ENCODE results near the gene SLC17A8. TPM values are rescaled to one million over a fixed set of nuclear protein-coding genes. Genes with fewer than 3 reads are reported as not detected.
"Not testable (repeated sequence)": the region's sequence is repeated elsewhere in the genome, so short reads cannot be mapped to it uniquely, and the experiment has no call there.

SLC17A8 gene
- polyA plus RNA-seq (ENCODE audit: insufficient read length in 4 of 4), result under 1 TPM; 0.19 to 0.60 (median 0.37) TPM

DNA sequence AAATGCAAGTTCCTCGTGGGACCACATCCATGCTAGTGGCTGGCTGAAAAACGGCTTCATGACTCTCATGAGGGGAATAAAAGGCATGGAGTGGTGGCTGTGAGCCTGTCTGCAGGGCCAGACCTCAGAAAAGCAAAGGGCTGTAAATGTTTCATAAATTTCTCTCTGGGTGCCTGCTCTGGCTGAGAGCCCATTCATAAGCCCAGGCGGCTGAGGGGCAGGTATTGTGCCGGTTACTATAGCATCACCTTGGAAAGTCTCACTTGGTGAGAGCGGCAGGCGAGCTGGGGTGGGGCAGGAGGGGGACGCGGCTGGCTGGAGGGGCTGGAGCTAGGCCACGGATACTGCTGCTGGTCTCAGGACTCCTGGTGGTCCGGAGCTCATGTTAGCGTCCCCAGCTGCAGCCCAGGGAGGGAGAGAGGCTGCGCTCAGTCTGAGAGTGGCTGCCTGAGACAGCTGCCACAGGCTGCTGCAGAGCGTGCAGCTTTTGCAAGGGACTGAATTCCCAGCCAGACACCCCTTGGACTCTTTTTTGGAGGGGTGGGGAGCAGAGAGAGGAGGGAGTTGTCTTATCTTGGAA is at the start of gene SLC17A8:
Gene SLC17A8, plus strand, starts transcription at position 431 of the 580 bp plus-strand sequence. CDS start 318 bp downstream, outside the sequence.
- peak in 1 of 4 donors; percentile 35 for DNase-seq (ENCODE audit: low read depth in 4 of 4, low spot score in 3 of 4)

DNA sequence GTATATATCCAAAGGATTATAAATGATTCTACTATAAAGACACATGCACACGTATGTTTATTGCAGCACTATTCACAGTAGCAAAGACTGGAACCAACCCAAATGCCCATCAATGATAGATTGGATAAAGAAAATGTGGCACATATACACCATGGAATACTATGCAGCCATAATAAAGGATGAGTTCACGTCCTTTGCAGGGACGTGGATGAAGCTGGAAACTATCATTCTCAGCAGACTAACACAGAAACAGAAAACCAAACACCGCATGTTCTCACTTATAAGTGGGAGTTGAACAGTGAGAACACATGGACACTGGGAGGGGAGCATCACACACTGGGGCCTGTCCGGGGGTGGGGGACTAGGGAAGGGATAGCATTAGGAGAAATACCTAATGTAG is 48.7 kb upstream of the SLC17A8 start:
- not testable (repeated sequence) for DNase-seq (ENCODE audit: low read depth in 4 of 4, low spot score in 3 of 4)

DNA sequence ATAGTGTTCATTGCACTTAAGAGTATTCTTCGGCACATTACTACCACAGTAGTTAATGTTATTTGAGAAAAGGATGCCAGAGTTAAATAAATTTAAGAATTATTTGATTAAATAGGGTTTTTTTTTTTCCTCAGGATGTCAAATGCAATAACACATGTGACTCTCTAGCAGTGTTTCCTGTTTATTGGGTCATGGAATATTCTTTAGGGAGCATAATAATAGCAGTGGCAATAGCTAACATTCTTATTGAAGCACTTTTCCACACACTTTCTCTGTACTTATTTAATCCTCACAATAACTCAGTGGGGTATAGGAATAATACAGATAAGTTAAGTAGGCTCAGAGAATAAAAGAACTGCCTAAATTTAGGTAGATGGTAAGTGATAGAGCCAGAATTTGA is 45.6 kb upstream of the SLC17A8 start:
- no peak for DNase-seq (ENCODE audit: low read depth in 4 of 4, low spot score in 3 of 4)

DNA sequence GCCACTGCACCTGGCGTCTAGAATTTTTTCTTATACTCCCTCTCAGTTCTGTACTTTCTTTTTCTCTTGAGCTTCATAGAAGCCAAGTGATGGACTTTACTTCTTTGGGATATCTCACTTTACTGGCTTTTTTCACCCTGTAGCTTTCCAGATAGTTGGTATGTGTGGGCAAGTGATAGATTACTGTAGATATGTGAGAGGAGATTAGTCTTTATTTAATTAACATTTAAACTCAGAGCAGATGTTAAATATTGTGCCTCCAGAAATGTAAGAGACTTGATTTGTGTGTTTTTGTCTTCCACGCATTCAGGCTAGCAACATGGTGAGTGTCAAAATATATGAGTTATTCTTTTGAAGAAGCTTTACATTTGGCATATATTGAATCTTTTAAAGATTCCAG is 39.5 kb upstream of the SLC17A8 start:
- DNase-seq (ENCODE audit: low read depth in 4 of 4, low spot score in 3 of 4), result no peak

DNA sequence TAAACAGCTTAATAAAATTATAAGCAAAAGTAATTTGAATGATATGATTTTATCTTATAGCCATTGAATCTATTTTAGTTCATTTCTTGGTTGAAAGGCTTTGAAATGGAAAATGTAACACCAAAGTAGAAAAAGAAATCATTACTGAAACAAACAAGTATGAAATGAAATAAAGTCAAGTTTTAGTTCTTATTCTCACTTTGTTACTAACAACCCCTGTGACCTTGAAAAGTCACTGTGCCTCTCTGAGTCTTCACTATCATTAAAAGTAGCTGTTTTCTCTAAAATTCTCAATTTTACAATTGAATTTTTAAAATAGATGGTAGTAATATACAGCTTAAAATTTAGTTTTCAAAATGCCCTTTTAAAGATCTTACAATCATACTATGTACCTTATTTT is 32.4 kb upstream of the SLC17A8 start:
- no peak for DNase-seq (ENCODE audit: low read depth in 4 of 4, low spot score in 3 of 4)

DNA sequence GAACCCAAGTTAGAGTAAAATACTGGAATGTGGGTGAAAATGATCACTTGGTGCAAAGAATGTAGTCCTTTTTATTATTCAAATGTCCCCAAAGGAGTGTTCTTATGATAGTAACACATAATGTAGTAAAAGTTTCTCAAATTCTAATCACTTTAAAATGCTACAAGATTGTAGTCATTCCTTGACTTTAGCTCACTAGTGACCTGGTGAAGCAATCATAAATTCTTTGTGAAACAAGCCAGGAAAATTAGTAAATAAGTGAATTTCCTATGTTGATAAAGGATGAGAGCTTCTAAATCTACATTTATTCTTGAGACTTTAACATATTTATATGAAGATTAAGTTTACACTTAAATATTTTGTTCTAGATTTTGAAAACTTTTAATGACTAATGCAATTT is 30.7 kb upstream of the SLC17A8 start:
- DNase-seq (ENCODE audit: low read depth in 4 of 4, low spot score in 3 of 4), result no peak

DNA sequence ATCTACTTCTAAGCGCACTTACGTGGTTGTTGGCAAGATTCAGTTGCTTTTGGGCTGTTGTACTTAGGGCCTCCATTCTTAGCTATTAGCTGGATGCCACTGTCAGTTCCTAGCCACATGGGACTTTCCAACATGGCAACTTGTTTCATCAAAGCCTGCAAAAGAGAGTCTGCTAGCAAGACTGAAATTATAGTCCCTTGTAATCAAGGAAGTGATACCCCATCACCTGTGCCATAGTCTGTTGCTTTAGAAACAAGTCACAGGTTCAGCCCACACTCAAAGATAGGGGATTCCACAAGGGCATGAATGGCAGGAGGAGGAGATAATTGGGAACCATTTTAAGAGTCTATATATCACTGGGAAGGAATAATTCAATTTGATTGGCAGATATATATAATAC is 27.1 kb upstream of the SLC17A8 start:
- no peak for DNase-seq (ENCODE audit: low read depth in 4 of 4, low spot score in 3 of 4)

DNA sequence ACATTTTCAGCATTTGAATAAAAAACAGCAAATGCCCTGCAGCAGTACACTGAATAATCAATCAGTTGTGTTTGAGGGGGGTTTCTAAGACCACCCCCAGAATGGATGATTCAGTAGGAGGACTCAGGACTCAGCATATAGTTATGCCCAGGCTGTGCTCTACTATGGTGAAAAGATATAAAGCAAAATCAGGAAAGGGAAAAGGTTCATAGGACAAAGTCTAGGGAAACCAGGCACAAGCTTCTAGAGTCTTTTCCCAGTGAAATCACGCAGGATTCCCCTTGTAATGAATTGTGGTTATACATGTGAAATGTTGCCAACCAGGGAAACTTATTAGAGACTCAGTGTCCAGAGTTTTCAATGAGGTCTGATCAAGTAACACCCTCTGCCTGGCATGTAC is 25.0 kb upstream of the SLC17A8 start:
- no peak for DNase-seq (ENCODE audit: low read depth in 4 of 4, low spot score in 3 of 4)

GRCh38 chr12:100332852-100333251 is 24.0 kb upstream of the SLC17A8 start:
- no peak for DNase-seq (ENCODE audit: low read depth in 4 of 4, low spot score in 3 of 4)

GRCh38 chr12:100337299-100337698 is 19.6 kb upstream of the SLC17A8 start:
- DNase-seq (ENCODE audit: low read depth in 4 of 4, low spot score in 3 of 4), result no peak

DNA sequence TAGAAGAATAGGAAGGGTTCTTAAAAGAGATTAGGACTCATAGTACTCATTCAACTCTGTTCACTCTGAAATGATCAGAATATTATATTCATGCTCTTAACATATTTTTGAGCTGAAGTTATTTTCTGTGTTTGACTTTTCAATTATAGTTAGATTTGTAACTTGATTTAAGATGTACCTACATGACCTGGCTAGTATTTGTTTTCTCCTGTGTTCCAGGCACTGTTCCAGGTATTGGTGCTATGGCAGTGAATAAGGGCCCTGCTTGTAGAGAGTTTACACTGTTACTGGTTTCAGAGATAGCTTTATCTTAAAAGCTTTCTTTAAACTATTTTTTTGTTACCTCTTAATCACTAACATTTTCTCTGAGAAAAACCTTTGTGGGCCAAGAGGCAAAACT is 19.1 kb upstream of the SLC17A8 start:
- DNase-seq (ENCODE audit: low read depth in 4 of 4, low spot score in 3 of 4), result no peak

DNA sequence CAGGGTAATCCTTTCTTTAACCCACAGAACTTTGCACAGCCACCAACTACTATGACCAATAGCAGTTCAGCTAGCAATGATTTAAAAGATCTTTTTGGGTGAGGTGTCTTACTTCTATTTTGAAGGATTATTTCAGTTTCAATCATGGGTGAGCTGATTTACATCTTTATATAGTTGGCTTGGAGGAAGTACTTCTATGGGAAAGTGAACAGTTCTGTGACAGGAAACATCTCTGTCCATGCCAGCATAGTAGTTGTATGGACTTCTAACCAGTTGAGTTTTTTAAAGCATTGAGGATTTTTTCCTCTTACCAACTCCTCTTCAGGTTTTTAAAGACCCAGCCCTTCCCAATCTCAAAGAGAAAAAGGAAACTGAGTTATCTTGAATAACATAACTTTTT is 17.8 kb upstream of the SLC17A8 start:
- DNase-seq (ENCODE audit: low read depth in 4 of 4, low spot score in 3 of 4), result no peak

- DNase-seq (ENCODE audit: low read depth in 4 of 4, low spot score in 3 of 4), result not testable (repeated sequence)
These were observed 14.0 kb upstream of the SLC17A8 start for GRCh38 chr12:100342897-100343296.

- not testable (repeated sequence) for DNase-seq (ENCODE audit: low read depth in 4 of 4, low spot score in 3 of 4)
These were observed 12.5 kb upstream of the SLC17A8 start for GRCh38 chr12:100344351-100344750.

- DNase-seq (ENCODE audit: low read depth in 4 of 4, low spot score in 3 of 4), result no peak
These were observed 11.7 kb upstream of the SLC17A8 start for GRCh38 chr12:100345020-100345767.

DNA sequence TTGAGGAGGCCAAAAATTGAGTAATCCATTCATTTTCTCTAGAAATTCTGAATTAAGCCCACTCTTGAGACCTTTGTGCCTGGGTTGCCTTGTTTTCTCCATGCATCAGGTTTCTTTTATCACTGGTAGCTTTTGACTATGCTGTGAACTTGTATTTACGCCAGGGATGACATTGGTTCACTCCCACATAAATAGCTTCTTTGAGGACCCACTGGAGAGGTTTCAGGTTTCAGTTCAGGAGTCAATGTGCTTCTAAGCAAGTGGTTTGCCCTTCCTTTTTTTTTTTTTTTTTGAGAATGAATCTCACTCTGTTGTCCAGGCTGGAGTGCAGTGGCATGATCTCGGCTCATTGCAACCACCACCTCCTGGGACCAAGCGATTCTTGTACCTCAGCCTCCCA is 10.2 kb upstream of the SLC17A8 start:
- DNase-seq (ENCODE audit: low read depth in 4 of 4, low spot score in 3 of 4), result no peak

- peak in 1 of 4 donors; percentile 11 for DNase-seq (ENCODE audit: low read depth in 4 of 4, low spot score in 3 of 4)
These were observed 8.0 kb upstream of the SLC17A8 start for GRCh38 chr12:100348657-100349454.

- DNase-seq (ENCODE audit: low read depth in 4 of 4, low spot score in 3 of 4), result no peak
These were observed 2.4 kb downstream of the SLC17A8 start for GRCh38 chr12:100359248-100359647.

DNA sequence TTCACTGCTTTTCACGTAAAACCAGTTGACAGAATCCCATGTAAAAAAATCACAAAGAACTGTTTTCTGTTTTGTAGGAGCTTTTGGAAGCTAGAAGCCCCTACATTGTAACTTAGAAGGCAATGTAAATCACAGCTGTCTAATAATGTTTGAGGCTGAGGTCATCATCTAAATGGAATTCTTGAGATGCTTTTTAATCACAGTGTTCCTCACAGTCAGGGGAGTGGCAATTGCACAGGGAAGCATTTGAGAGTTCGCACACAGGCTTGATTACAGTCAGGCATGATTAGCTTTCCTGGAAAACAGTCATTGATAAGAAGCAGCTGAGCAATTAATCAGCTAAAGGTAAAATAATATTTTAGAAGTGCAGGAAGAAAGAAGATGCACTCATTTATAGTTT is 2.9 kb downstream of the SLC17A8 start:
- no peak for DNase-seq (ENCODE audit: low read depth in 4 of 4, low spot score in 3 of 4)

DNA sequence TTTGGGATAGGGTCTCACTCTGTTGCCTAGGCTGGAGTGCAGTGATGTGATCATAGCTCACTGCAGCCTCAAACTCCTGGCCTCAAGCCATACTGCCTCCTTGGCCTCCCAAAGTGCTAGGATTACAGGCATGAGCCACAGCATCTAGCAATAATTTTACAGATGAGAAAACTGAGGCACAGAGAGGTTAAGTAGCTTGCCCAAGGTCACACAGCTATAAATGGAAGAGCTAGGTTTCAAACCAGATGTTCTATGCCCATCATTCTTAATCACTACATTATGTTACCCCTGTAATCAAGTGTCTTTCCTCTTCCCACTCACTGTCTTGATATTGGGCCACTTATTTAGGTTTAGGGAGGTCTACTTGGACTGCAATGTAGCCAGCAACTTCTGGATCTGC is 3.6 kb downstream of the SLC17A8 start:
- DNase-seq (ENCODE audit: low read depth in 4 of 4, low spot score in 3 of 4), result no peak

DNA sequence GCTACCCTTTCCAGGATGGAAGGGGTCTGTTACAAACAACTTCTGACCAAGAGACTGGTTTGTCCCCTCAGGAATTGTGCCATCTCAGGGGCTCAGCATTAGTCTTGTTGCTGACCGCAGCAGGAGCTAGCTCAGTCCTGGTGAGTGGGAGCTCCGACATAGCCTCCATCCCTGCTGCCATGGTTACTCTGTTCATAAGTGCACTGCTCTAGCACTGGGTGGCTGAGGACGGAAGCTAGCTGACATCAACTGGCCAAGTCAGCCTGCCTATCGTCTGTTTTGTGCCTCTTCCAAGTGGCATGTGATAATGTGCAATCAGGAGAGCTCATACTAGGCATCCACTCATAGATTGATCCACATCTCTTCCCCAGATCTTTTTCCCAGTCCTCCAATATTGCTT is 7.5 kb downstream of the SLC17A8 start:
- DNase-seq (ENCODE audit: low read depth in 4 of 4, low spot score in 3 of 4), result no peak

DNA sequence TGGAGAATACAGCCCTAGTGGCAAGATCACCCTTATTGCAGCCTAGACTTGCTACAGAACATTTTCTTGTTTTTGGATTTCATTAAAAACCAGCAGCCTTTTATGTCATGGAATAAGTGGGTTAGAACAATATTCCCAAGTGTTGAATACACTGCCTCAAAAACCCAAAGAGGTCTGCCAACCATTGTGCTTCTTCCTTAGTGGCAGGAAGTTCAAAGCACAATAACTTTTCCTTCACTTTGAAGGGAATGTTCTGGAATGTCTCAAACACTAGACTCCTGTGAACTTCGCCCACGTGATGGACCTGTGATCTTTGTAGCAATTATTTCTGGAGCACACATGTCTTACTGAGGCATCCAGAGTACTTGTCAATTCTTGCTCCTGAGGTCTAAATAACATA is 8.5 kb downstream of the SLC17A8 start:
- no peak for DNase-seq (ENCODE audit: low read depth in 4 of 4, low spot score in 3 of 4)
